HL-60 (cell line): ENCODE data around the gene PDCD6IP.

Experiments
- DNase-seq, 2 experiments: peaks; one replicate each; pipeline ENCODE4 v3.0.0-alpha.2; 2010 to 2020; ENCODE audit warnings: low read depth in 1 of 2, low spot score in 1 of 2
- H3K27ac ChIP-seq: fragments of 250-450 bp; sonication (Bioruptor Pico); replicated peaks from 2 replicates; pipeline ENCODE4 v1.5.1; 2020; ENCODE audit warnings: mild to moderate bottlenecking, moderate library complexity
- H3K27me3 ChIP-seq: fragments of 250-450 bp; sonication (Bioruptor Pico); 2 replicates; pipeline ENCODE4 v1.5.1; 2021; ENCODE audit warnings: mild to moderate bottlenecking, moderate library complexity; ENCODE audit not compliant: insufficient read depth, poor library complexity, severe bottlenecking
- H3K4me3 ChIP-seq: replicated peaks from 2 replicates; pipeline ENCODE4 v1.5.1; 2011; ENCODE audit warnings: mild to moderate bottlenecking, control low read depth, low read length; ENCODE audit not compliant: insufficient read depth
- GABPA ChIP-seq: IDR thresholded peaks from 2 replicates; pipeline ENCODE4 v1.6.1; 2012; ENCODE audit warnings: low read depth
- POLR2AphosphoS5 ChIP-seq: IDR thresholded peaks from 2 replicates; pipeline ENCODE4 v1.6.1; 2012; ENCODE audit warnings: low read depth
- SPI1 ChIP-seq: IDR thresholded peaks from 2 replicates; pipeline ENCODE4 v1.6.1; 2012; ENCODE audit warnings: low read depth, mild to moderate bottlenecking, borderline replicate concordance
- TF ChIP-seq, protein P1 (sequence below): IDR thresholded peaks from one replicate; pipeline ENCODE4 v1.5.1; 2011; ENCODE audit warnings: low read length, control low read depth, inconsistent platforms; ENCODE audit not compliant: insufficient read depth
- TF ChIP-seq, protein P2 (sequence below): IDR thresholded peaks from 2 replicates; pipeline ENCODE4 v1.6.1; 2012; ENCODE audit warnings: low read depth; ENCODE audit not compliant: insufficient replicate concordance

PDCD6IP gene

DNA sequence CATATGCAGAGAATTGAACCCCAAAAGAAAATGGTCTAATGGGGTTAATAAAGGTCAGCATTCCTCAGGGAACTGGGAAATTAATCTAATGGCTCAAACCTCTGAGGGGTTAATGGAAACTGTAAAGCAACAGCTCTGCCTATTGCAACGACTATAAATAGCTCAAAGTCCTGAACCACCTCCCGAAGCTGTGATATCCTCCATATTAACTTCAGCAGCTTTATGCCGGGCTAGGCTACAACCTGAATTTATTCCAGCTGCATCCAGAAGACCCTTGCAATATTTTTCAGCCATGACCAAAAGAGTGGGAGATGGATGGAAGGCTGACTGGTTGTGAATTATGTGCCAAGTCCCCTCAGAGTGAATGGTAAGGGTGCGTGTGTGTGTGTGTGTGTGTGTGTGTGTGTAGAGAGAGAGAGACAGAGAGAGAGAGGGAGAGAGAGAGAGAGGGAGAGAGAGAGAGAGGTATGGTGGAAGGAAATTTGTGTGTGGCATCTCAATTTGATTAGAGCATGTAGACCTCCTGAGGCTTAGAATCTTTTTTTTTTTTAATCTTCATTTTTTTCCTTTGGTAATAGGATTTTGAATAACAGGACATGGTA is 109.9 kb downstream of the PDCD6IP start:
- no peak overlapping the region for H3K27ac ChIP-seq
- no peaks in the 10 kb centered on the region for H3K27me3 ChIP-seq
- DNase-seq: no peak
- TF ChIP-seq SPI1 (no peak), POLR2AphosphoS5 (no peak)
- TF ChIP-seq, protein P1, sequence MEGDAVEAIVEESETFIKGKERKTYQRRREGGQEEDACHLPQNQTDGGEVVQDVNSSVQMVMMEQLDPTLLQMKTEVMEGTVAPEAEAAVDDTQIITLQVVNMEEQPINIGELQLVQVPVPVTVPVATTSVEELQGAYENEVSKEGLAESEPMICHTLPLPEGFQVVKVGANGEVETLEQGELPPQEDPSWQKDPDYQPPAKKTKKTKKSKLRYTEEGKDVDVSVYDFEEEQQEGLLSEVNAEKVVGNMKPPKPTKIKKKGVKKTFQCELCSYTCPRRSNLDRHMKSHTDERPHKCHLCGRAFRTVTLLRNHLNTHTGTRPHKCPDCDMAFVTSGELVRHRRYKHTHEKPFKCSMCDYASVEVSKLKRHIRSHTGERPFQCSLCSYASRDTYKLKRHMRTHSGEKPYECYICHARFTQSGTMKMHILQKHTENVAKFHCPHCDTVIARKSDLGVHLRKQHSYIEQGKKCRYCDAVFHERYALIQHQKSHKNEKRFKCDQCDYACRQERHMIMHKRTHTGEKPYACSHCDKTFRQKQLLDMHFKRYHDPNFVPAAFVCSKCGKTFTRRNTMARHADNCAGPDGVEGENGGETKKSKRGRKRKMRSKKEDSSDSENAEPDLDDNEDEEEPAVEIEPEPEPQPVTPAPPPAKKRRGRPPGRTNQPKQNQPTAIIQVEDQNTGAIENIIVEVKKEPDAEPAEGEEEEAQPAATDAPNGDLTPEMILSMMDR: no peak
- TF ChIP-seq, protein P2, sequence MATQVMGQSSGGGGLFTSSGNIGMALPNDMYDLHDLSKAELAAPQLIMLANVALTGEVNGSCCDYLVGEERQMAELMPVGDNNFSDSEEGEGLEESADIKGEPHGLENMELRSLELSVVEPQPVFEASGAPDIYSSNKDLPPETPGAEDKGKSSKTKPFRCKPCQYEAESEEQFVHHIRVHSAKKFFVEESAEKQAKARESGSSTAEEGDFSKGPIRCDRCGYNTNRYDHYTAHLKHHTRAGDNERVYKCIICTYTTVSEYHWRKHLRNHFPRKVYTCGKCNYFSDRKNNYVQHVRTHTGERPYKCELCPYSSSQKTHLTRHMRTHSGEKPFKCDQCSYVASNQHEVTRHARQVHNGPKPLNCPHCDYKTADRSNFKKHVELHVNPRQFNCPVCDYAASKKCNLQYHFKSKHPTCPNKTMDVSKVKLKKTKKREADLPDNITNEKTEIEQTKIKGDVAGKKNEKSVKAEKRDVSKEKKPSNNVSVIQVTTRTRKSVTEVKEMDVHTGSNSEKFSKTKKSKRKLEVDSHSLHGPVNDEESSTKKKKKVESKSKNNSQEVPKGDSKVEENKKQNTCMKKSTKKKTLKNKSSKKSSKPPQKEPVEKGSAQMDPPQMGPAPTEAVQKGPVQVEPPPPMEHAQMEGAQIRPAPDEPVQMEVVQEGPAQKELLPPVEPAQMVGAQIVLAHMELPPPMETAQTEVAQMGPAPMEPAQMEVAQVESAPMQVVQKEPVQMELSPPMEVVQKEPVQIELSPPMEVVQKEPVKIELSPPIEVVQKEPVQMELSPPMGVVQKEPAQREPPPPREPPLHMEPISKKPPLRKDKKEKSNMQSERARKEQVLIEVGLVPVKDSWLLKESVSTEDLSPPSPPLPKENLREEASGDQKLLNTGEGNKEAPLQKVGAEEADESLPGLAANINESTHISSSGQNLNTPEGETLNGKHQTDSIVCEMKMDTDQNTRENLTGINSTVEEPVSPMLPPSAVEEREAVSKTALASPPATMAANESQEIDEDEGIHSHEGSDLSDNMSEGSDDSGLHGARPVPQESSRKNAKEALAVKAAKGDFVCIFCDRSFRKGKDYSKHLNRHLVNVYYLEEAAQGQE: no peak
- no peak overlapping the region for H3K4me3 ChIP-seq

GRCh38 chr3:33909547-33909946 is 111.1 kb downstream of the PDCD6IP start:
- DNase-seq: no peak
- TF ChIP-seq SPI1 (no peak), POLR2AphosphoS5 (no peak), GABPA (no peak)
- TF ChIP-seq, protein P1: no peak
- TF ChIP-seq, protein P2: no peak
- Histone ChIP-seq H3K4me3 (no peak overlapping the region), H3K27ac (no peak overlapping the region), H3K27me3 (no peaks in the 10 kb centered on the region)

DNA sequence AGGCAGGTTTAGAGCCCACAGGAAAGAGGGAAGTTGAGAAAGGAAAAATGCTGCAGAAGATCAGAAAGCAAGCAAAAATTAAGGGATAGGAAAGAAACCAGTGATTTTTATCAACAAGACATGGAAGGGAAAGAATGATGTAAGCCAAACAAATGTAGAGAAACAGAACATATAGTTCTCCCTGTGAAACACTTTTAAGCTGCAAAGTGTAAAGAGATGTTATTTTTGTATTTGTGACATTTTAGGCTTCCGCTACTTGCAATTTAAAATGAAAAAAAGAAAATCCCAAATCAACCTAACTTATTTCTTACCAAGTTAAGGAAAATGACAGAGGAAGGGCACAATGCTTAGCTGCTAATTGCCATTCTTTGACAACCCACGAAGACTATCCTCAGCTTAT is 111.6 kb downstream of the PDCD6IP start:
- no peak for TF ChIP-seq SPI1
- TF ChIP-seq, protein P2: no peak
- no peak for TF ChIP-seq GABPA
- TF ChIP-seq POLR2AphosphoS5: no peak
- TF ChIP-seq, protein P1: no peak
- no peak for DNase-seq
- no peaks in the 10 kb centered on the region for H3K27me3 ChIP-seq
- H3K27ac ChIP-seq: no peak overlapping the region
- no peak overlapping the region for H3K4me3 ChIP-seq
